ENCODE data around the gene ARSK.

ARSK gene

GRCh38 chr5:95617057-95617456 is 62.2 kb downstream of the ARSK start:
- peaks cover 11 to 22% of the 10 kb centered on the region in 2 donors for H3K4me1 ChIP-seq (ENCODE audit: control insufficient read depth in 1 of 2, insufficient read depth in 2 of 2, low read length in 2 of 2)

DNA sequence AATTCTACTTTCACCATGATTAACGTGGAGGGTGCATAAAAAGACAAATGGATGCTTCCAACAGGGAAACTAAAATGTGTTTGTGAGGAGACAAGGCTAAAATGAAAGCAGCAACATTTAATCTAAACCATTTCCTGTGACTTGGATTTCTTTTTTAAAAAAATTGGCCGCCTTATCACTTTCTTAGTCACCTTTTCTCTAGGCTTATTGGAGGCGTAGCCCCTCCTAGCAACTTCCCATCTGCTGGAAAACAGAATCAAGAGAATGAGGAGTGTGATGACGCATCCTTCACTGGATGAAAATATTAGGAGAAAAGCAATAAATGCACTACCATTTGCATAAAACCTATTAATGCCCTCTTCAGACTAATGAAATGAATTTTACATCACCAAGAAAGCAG is 64.2 kb downstream of the ARSK start:
- Histone ChIP-seq H3K4me3 (ENCODE audit: low read depth in 1 of 2, low read length in 2 of 2) (peak overlapping the region; percentile 75 to 76), H3K27me3 (ENCODE audit: control insufficient read depth in 1 of 2, insufficient read depth in 2 of 2, low read length in 2 of 2) (peaks cover 8 to 13% of the 10 kb centered on the region in 2 donors), H3K9ac (ENCODE audit: low read depth in 1 of 2, low read length in 2 of 2) (no peak overlapping the region), H3K9me3 (ENCODE audit: control insufficient read depth in 1 of 2, low read length in 2 of 2) (no peaks in the 10 kb centered on the region), H3K27ac (ENCODE audit: low read depth, low read length) (no peak overlapping the region), H3K36me3 (ENCODE audit: control insufficient read depth in 1 of 2, insufficient read depth in 2 of 2, low read length in 2 of 2) (no peaks in the 10 kb centered on the region), H3K4me1 (ENCODE audit: control insufficient read depth in 1 of 2, insufficient read depth in 2 of 2, low read length in 2 of 2) (peaks cover 11 to 22% of the 10 kb centered on the region in 2 donors)

More at GRCh38 chr5:95617057-95617456, 62.2 kb downstream of the ARSK start:
- H3K27me3 ChIP-seq (ENCODE audit: control insufficient read depth in 1 of 2, insufficient read depth in 2 of 2, low read length in 2 of 2): peaks cover 8 to 13% of the 10 kb centered on the region in 2 donors
- H3K4me3 ChIP-seq (ENCODE audit: low read depth in 1 of 2, low read length in 2 of 2): no peak overlapping the region
- H3K9ac ChIP-seq (ENCODE audit: low read depth in 1 of 2, low read length in 2 of 2): no peak overlapping the region
- H3K9me3 ChIP-seq (ENCODE audit: control insufficient read depth in 1 of 2, low read length in 2 of 2): peaks cover 0 to 3% of the 10 kb centered on the region in 2 donors
- H3K27ac ChIP-seq (ENCODE audit: low read depth, low read length): no peak overlapping the region
- no peaks in the 10 kb centered on the region for H3K36me3 ChIP-seq (ENCODE audit: control insufficient read depth in 1 of 2, insufficient read depth in 2 of 2, low read length in 2 of 2)

GRCh38 chr5:95619514-95620029 is 64.7 kb downstream of the ARSK start:
- Histone ChIP-seq H3K9me3 (ENCODE audit: control insufficient read depth in 1 of 2, low read length in 2 of 2) (no peaks in the 10 kb centered on the region), H3K4me3 (ENCODE audit: low read depth in 1 of 2, low read length in 2 of 2) (peak overlapping the region; percentile 75 to 76), H3K36me3 (ENCODE audit: control insufficient read depth in 1 of 2, insufficient read depth in 2 of 2, low read length in 2 of 2) (no peaks in the 10 kb centered on the region), H3K27me3 (ENCODE audit: control insufficient read depth in 1 of 2, insufficient read depth in 2 of 2, low read length in 2 of 2) (peaks cover 8 to 13% of the 10 kb centered on the region in 2 donors), H3K27ac (ENCODE audit: low read depth, low read length) (no peak overlapping the region), H3K9ac (ENCODE audit: low read depth in 1 of 2, low read length in 2 of 2) (peak overlapping the region; percentile 48 to 49), H3K4me1 (ENCODE audit: control insufficient read depth in 1 of 2, insufficient read depth in 2 of 2, low read length in 2 of 2) (peaks cover 11 to 22% of the 10 kb centered on the region in 2 donors)

GRCh38 chr5:95620030-95620869 is 65.3 kb downstream of the ARSK start, which contains the start of gene GPR150:
Gene GPR150 (plus strand): TSS chr5:95620087. CDS start chr5:95620276, 189 bp downstream.
- H3K4me1 ChIP-seq (ENCODE audit: control insufficient read depth in 1 of 2, insufficient read depth in 2 of 2, low read length in 2 of 2): peaks cover 11 to 22% of the 10 kb centered on the region in 2 donors
- peak within 1 kb of the TSS; percentile 75 to 76 for H3K4me3 ChIP-seq (ENCODE audit: low read depth in 1 of 2, low read length in 2 of 2)
- no peaks in the 10 kb centered on the region for H3K36me3 ChIP-seq (ENCODE audit: control insufficient read depth in 1 of 2, insufficient read depth in 2 of 2, low read length in 2 of 2)
- no peak within 1 kb of the TSS for H3K27ac ChIP-seq (ENCODE audit: low read depth, low read length)
- H3K9ac ChIP-seq (ENCODE audit: low read depth in 1 of 2, low read length in 2 of 2): peak within 1 kb of the TSS; percentile 48 to 49
- H3K27me3 ChIP-seq (ENCODE audit: control insufficient read depth in 1 of 2, insufficient read depth in 2 of 2, low read length in 2 of 2): peaks cover 8 to 13% of the 10 kb centered on the region in 2 donors
- no peaks in the 10 kb centered on the region for H3K9me3 ChIP-seq (ENCODE audit: control insufficient read depth in 1 of 2, low read length in 2 of 2)

DNA sequence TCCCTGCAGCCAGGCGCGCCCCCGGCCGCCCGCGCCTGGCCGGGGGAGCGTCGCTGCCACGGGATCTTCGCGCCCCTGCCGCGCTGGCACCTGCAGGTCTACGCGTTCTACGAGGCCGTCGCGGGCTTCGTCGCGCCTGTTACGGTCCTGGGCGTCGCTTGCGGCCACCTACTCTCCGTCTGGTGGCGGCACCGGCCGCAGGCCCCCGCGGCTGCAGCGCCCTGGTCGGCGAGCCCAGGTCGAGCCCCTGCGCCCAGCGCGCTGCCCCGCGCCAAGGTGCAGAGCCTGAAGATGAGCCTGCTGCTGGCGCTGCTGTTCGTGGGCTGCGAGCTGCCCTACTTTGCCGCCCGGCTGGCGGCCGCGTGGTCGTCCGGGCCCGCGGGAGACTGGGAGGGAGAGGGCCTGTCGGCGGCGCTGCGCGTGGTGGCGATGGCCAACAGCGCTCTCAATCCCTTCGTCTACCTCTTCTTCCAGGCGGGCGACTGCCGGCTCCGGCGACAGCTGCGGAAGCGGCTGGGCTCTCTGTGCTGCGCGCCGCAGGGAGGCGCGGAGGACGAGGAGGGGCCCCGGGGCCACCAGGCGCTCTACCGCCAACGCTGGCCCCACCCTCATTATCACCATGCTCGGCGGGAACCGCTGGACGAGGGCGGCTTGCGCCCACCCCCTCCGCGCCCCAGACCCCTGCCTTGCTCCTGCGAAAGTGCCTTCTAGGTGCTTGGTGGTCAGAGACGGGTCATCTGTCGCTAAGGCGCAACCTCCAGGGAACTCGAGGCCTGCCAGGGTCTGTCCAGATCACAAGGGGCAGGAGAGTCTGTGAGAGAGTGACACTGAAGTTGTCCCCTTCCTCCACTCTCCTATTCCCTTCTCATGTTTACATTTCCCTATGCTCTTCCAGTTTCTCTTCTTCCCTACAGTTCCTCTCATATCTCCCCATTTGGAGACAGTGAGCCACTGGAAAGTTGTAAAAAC is 66.3 kb downstream of the ARSK start:
- Histone ChIP-seq H3K4me1 (ENCODE audit: control insufficient read depth in 1 of 2, insufficient read depth in 2 of 2, low read length in 2 of 2) (peaks cover 11 to 22% of the 10 kb centered on the region in 2 donors), H3K9ac (ENCODE audit: low read depth in 1 of 2, low read length in 2 of 2) (peak overlapping the region; percentile 16 to 17), H3K27ac (ENCODE audit: low read depth, low read length) (no peak overlapping the region), H3K27me3 (ENCODE audit: control insufficient read depth in 1 of 2, insufficient read depth in 2 of 2, low read length in 2 of 2) (peaks cover 8 to 13% of the 10 kb centered on the region in 2 donors), H3K4me3 (ENCODE audit: low read depth in 1 of 2, low read length in 2 of 2) (peak overlapping the region; percentile 45 to 71), H3K9me3 (ENCODE audit: control insufficient read depth in 1 of 2, low read length in 2 of 2) (no peaks in the 10 kb centered on the region), H3K36me3 (ENCODE audit: control insufficient read depth in 1 of 2, insufficient read depth in 2 of 2, low read length in 2 of 2) (no peaks in the 10 kb centered on the region)

GRCh38 chr5:95621839-95622629 is 67.1 kb downstream of the ARSK start:
- H3K4me3 ChIP-seq (ENCODE audit: low read depth in 1 of 2, low read length in 2 of 2): no peak overlapping the region
- no peak overlapping the region for H3K27ac ChIP-seq (ENCODE audit: low read depth, low read length)
- no peaks in the 10 kb centered on the region for H3K9me3 ChIP-seq (ENCODE audit: control insufficient read depth in 1 of 2, low read length in 2 of 2)
- no peak overlapping the region for H3K9ac ChIP-seq (ENCODE audit: low read depth in 1 of 2, low read length in 2 of 2)
- H3K36me3 ChIP-seq (ENCODE audit: control insufficient read depth in 1 of 2, insufficient read depth in 2 of 2, low read length in 2 of 2): no peaks in the 10 kb centered on the region
- H3K27me3 ChIP-seq (ENCODE audit: control insufficient read depth in 1 of 2, insufficient read depth in 2 of 2, low read length in 2 of 2): peaks cover 8 to 13% of the 10 kb centered on the region in 2 donors
- H3K4me1 ChIP-seq (ENCODE audit: control insufficient read depth in 1 of 2, insufficient read depth in 2 of 2, low read length in 2 of 2): peaks cover 11 to 22% of the 10 kb centered on the region in 2 donors

- peaks cover 8 to 13% of the 10 kb centered on the region in 2 donors for H3K27me3 ChIP-seq (ENCODE audit: control insufficient read depth in 1 of 2, insufficient read depth in 2 of 2, low read length in 2 of 2)
- no peak overlapping the region for H3K27ac ChIP-seq (ENCODE audit: low read depth, low read length)
- H3K9ac ChIP-seq (ENCODE audit: low read depth in 1 of 2, low read length in 2 of 2): no peak overlapping the region
- H3K4me1 ChIP-seq (ENCODE audit: control insufficient read depth in 1 of 2, insufficient read depth in 2 of 2, low read length in 2 of 2): peaks cover 11 to 27% of the 10 kb centered on the region in 2 donors
- no peaks in the 10 kb centered on the region for H3K36me3 ChIP-seq (ENCODE audit: control insufficient read depth in 1 of 2, insufficient read depth in 2 of 2, low read length in 2 of 2)
- H3K9me3 ChIP-seq (ENCODE audit: control insufficient read depth in 1 of 2, low read length in 2 of 2): no peaks in the 10 kb centered on the region
- no peak overlapping the region for H3K4me3 ChIP-seq (ENCODE audit: low read depth in 1 of 2, low read length in 2 of 2)
Observed at GRCh38 chr5:95623706-95624105, 68.8 kb downstream of the ARSK start.

DNA sequence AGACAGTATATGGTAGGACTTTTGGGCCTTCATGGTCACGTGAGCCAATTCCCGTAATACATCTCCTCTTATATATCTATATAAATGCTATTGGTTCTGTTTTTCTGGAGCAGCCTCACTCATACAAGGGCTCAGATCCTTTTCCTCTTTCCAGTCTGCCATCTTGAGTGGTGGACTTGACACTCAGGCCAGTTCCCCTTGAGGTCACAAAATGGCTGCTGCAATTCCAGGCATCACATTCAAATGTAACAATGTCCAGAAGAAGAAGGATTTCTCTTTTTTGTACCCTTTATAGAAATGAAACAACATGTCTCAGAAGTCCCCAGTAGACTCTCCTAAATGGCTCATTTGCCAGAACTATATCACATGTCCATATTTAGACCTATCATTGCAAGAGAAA is 69.5 kb downstream of the ARSK start:
- peaks cover 11 to 24% of the 10 kb centered on the region in 2 donors for H3K4me1 ChIP-seq (ENCODE audit: control insufficient read depth in 1 of 2, insufficient read depth in 2 of 2, low read length in 2 of 2)
- H3K36me3 ChIP-seq (ENCODE audit: control insufficient read depth in 1 of 2, insufficient read depth in 2 of 2, low read length in 2 of 2): no peaks in the 10 kb centered on the region

DNA sequence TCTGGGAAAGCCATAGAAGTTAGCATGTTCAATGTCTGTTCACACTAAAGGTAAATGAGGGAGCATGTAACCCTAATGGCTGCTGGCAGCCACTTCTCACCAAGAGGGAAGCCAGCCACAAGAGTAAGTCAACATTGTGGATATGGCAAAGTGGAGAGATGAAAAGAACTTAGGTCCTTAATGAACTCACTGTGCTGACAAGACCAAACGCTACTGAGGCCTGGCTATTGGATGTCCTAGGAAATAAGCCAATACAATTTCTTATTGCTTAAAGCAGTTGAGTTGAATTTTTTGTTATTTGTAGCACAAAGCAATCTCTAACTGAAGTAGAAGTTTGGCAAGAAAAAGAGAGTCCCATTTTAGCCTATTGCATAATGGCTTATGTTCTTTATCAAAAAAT is 71.8 kb downstream of the ARSK start:
- Histone ChIP-seq H3K27me3 (ENCODE audit: control insufficient read depth in 1 of 2, insufficient read depth in 2 of 2, low read length in 2 of 2) (no peaks in the 10 kb centered on the region), H3K4me1 (ENCODE audit: control insufficient read depth in 1 of 2, insufficient read depth in 2 of 2, low read length in 2 of 2) (peaks cover 7 to 8% of the 10 kb centered on the region in 2 donors), H3K27ac (ENCODE audit: low read depth, low read length) (no peak overlapping the region), H3K4me3 (ENCODE audit: low read depth in 1 of 2, low read length in 2 of 2) (no peak overlapping the region), H3K36me3 (ENCODE audit: control insufficient read depth in 1 of 2, insufficient read depth in 2 of 2, low read length in 2 of 2) (no peaks in the 10 kb centered on the region), H3K9me3 (ENCODE audit: control insufficient read depth in 1 of 2, low read length in 2 of 2) (no peaks in the 10 kb centered on the region), H3K9ac (ENCODE audit: low read depth in 1 of 2, low read length in 2 of 2) (no peak overlapping the region)

More for the DNA sequence above, 69.5 kb downstream of the ARSK start:
- peaks cover 7 to 8% of the 10 kb centered on the region in 2 donors for H3K27me3 ChIP-seq (ENCODE audit: control insufficient read depth in 1 of 2, insufficient read depth in 2 of 2, low read length in 2 of 2)
- H3K27ac ChIP-seq (ENCODE audit: low read depth, low read length): no peak overlapping the region
- no peaks in the 10 kb centered on the region for H3K9me3 ChIP-seq (ENCODE audit: control insufficient read depth in 1 of 2, low read length in 2 of 2)
- no peak overlapping the region for H3K9ac ChIP-seq (ENCODE audit: low read depth in 1 of 2, low read length in 2 of 2)
- H3K4me3 ChIP-seq (ENCODE audit: low read depth in 1 of 2, low read length in 2 of 2): no peak overlapping the region
